A549 (cell line): Measurements from ENCODE around the gene NKAIN2.

Source experiments
- BHLHE40 ChIP-seq: IDR thresholded peaks from 2 replicates; pipeline ENCODE4 v1.6.1; 2012; ENCODE audit warnings: low read depth, low read length, inconsistent platforms
- CHD2 ChIP-seq: fragments of 150-350 bp; IDR thresholded peaks from 2 replicates; pipeline ENCODE4 v1.6.1; 2014; ENCODE audit warnings: low read length; ENCODE audit not compliant: partially characterized antibody
- CTCF ChIP-seq: fragments of >200 bp; sonication (Bioruptor Twin); formaldehyde crosslinking; IDR thresholded peaks from 3 replicates; pipeline ENCODE4 v1.5.1; 2016
- EHMT2 ChIP-seq: fragments of 200-600 bp; sonication (generic); IDR thresholded peaks from 2 replicates; pipeline ENCODE4 v1.6.1; 2016; ENCODE audit warnings: antibody characterized with exemption, low read depth, mild to moderate bottlenecking, moderate library complexity
- GATA3 ChIP-seq: IDR thresholded peaks from 2 replicates; pipeline ENCODE4 v1.6.1; 2012; ENCODE audit warnings: borderline replicate concordance
- JUN ChIP-seq, 2 experiments: fragments of >200 bp; sonication (Bioruptor Twin); formaldehyde crosslinking; IDR thresholded peaks; 2 replicates in 1 of 2; 3 replicates in 1 of 2; pipeline ENCODE4 v1.6.1; 2016 to 2017
- MAX ChIP-seq: IDR thresholded peaks from 2 replicates; pipeline ENCODE4 v1.6.1; 2012
- POLR2A ChIP-seq: IDR thresholded peaks from 2 replicates; pipeline ENCODE4 v1.6.1; 2012; ENCODE audit warnings: mild to moderate bottlenecking, low read length
- RFX5 ChIP-seq: fragments of 450-650 bp; IDR thresholded peaks from 2 replicates; pipeline ENCODE4 v1.7.1; 2014; ENCODE audit warnings: antibody characterized with exemption, mild to moderate bottlenecking, moderate library complexity
- RNF2 ChIP-seq: fragments of 200-600 bp; sonication (generic); IDR thresholded peaks from 2 replicates; pipeline ENCODE4 v1.6.1; 2016; ENCODE audit warnings: low read depth, mild to moderate bottlenecking, antibody characterized with exemption, moderate library complexity, borderline replicate concordance
- SMC3 ChIP-seq: fragments of >200 bp; sonication (Bioruptor Twin); formaldehyde crosslinking; IDR thresholded peaks from 3 replicates; pipeline ENCODE4 v1.6.1; 2018; ENCODE audit warnings: inconsistent platforms
- TFCP2L1 ChIP-seq: fragments of 250-450 bp; sonication (Bioruptor Pico); IDR thresholded peaks from 2 replicates; pipeline ENCODE4 v1.5.0; 2021; ENCODE audit warnings: mild to moderate bottlenecking
- TP53 ChIP-seq: fragments of 250-450 bp; sonication (Bioruptor Pico); IDR thresholded peaks from 2 replicates; pipeline ENCODE4 v1.5.0; 2021; ENCODE audit warnings: mild to moderate bottlenecking, moderate library complexity
- USF2 ChIP-seq: fragments of 450-650 bp; IDR thresholded peaks from 2 replicates; pipeline ENCODE4 v1.6.1; 2014; ENCODE audit warnings: antibody characterized with exemption

GRCh38 chr6:124432620-124433019 is 629.0 kb downstream of the NKAIN2 start:
- TF ChIP-seq TFCP2L1 (CRISPR knock-in tag) (no peak), POLR2A (no peak), MAX (no peak), CTCF (no peak), SMC3 (no peak), GATA3 (no peak), RNF2 (no peak), JUN (IDR thresholded peaks at IDR 0.05) (no peak), TP53 (CRISPR knock-in tag) (no peak), BHLHE40 (no peak), EHMT2 (no peak), RFX5 (no peak), CHD2 (no peak), USF2 (no peak)
